Activated CD4-positive, alpha-beta memory T cell treated with anti-CD3 and anti-CD28 coated beads for 36 hours (primary cell): ENCODE results near the gene FOCAD. TPM values are rescaled to one million over a fixed set of nuclear protein-coding genes. Genes with fewer than 3 reads are reported as not detected.

Experiments used
- CTCF ChIA-PET: fragments of 350-600 bp; sonication (Branson Sonifier 250); formaldehyde crosslinking; loops from one replicate; lab custom pipeline; 2021; ENCODE audit warnings: antibody characterized with exemption, inconsistent platforms; lab: Charles Lee
- POLR2A ChIA-PET: fragments of 350-600 bp; sonication (Branson Sonifier 250); formaldehyde crosslinking; loops from one replicate; lab custom pipeline; 2021; ENCODE audit warnings: antibody characterized with exemption; lab: Charles Lee
- DNase-seq: peaks from one replicate; pipeline ENCODE4 v3.0.0-alpha.2; 2020
- H3K27ac Mint-ChIP-seq: one replicate; pipeline ENCODE4 v1.8.0; 2021; ENCODE audit warnings: mixed read lengths
- H3K27me3 Mint-ChIP-seq: one replicate; pipeline ENCODE4 v1.8.0; 2021; ENCODE audit warnings: mixed read lengths
- H3K36me3 Mint-ChIP-seq: one replicate; pipeline ENCODE4 v1.8.0; 2021; ENCODE audit warnings: mixed read lengths
- H3K4me1 Mint-ChIP-seq: one replicate; pipeline ENCODE4 v1.8.0; 2021; ENCODE audit warnings: low read depth, mixed read lengths
- H3K4me3 Mint-ChIP-seq: one replicate; pipeline ENCODE4 v1.8.0; 2021; ENCODE audit warnings: mild to moderate bottlenecking, mixed read lengths
- H3K9me3 Mint-ChIP-seq: one replicate; pipeline ENCODE4 v1.8.0; 2021; ENCODE audit warnings: mixed read lengths
- intact Hi-C: fragments of 100-400 bp; cut with micrococcal nuclease; formaldehyde crosslinking; loops from one replicate; pipeline ENCODE4 v1.15.1; 2023
- total RNA-seq, 2 experiments: library from RNA; stranded (reverse); gene quantifications; one replicate each; pipeline ENCODE4 v1.2.3, GENCODE V29; 2021

FOCAD gene
- total RNA-seq, 2 experiments from 2014 or later, result 35.4 to 37.1 TPM

GRCh38 chr9:20987521-20987920, 303.5 kb downstream of the FOCAD start:
- Mint-ChIP-seq H3K27me3 (no peaks in the 10 kb centered on the region), H3K4me1 (no peaks in the 10 kb centered on the region), H3K36me3 (peaks cover 46% of the 10 kb centered on the region), H3K4me3 (no peak overlapping the region), H3K9me3 (no peaks in the 10 kb centered on the region), H3K27ac (no peak overlapping the region)
- POLR2A ChIA-PET, result no interaction called here
- intact Hi-C loops, result no loop called here
- no peak for DNase-seq
- CTCF ChIA-PET, result no interaction called here

GRCh38 chr9:20988061-20988460, 304.0 kb downstream of the FOCAD start:
- ChIA-PET POLR2A (no interaction called here), CTCF (no interaction called here)
- intact Hi-C loops, result no loop called here
- no peaks in the 10 kb centered on the region for H3K4me1 Mint-ChIP-seq
- no peaks in the 10 kb centered on the region for H3K27me3 Mint-ChIP-seq
- H3K9me3 Mint-ChIP-seq, result no peaks in the 10 kb centered on the region
- no peak overlapping the region for H3K4me3 Mint-ChIP-seq
- DNase-seq, result no peak
- peaks cover 42% of the 10 kb centered on the region for H3K36me3 Mint-ChIP-seq
- H3K27ac Mint-ChIP-seq, result no peak overlapping the region

- no peaks in the 10 kb centered on the region for H3K9me3 Mint-ChIP-seq
- H3K36me3 Mint-ChIP-seq, result peaks cover 44% of the 10 kb centered on the region
- intact Hi-C loops, result no loop called here
- ChIA-PET POLR2A (no interaction called here), CTCF (no interaction called here)
- DNase-seq, result no peak
- no peaks in the 10 kb centered on the region for H3K4me1 Mint-ChIP-seq
- H3K27ac Mint-ChIP-seq, result no peak overlapping the region
- H3K4me3 Mint-ChIP-seq, result no peak overlapping the region
- no peaks in the 10 kb centered on the region for H3K27me3 Mint-ChIP-seq
Observed at GRCh38 chr9:20988671-20989315, 304.7 kb downstream of the FOCAD start.

GRCh38 chr9:20989923-20990341, 305.9 kb downstream of the FOCAD start:
- H3K4me1 Mint-ChIP-seq, result peaks cover 3% of the 10 kb centered on the region
- intact Hi-C loops, result no loop called here
- H3K27ac Mint-ChIP-seq, result no peak overlapping the region
- DNase-seq, result no peak
- POLR2A ChIA-PET, result no interaction called here
- no peaks in the 10 kb centered on the region for H3K27me3 Mint-ChIP-seq
- H3K4me3 Mint-ChIP-seq, result no peak overlapping the region
- H3K9me3 Mint-ChIP-seq, result no peaks in the 10 kb centered on the region
- CTCF ChIA-PET, result no interaction called here
- peaks cover 49% of the 10 kb centered on the region for H3K36me3 Mint-ChIP-seq

- POLR2A ChIA-PET, result no interaction called here
- Mint-ChIP-seq H3K27me3 (no peaks in the 10 kb centered on the region), H3K27ac (no peak overlapping the region), H3K4me1 (peaks cover 7% of the 10 kb centered on the region), H3K9me3 (no peaks in the 10 kb centered on the region), H3K36me3 (peaks cover 57% of the 10 kb centered on the region), H3K4me3 (no peak overlapping the region)
- no peak for DNase-seq
- CTCF ChIA-PET, result no interaction called here
- intact Hi-C loops, result no loop called here
Observed at GRCh38 chr9:20990867-20991266, 306.8 kb downstream of the FOCAD start.

GRCh38 chr9:20994486-20994885, 310.4 kb downstream of the FOCAD start:
- POLR2A ChIA-PET, result no interaction called here
- Mint-ChIP-seq H3K36me3 (peaks cover 46% of the 10 kb centered on the region), H3K9me3 (no peaks in the 10 kb centered on the region)

GRCh38 chr9:20995616-20996015, 311.6 kb downstream of the FOCAD start:
- Mint-ChIP-seq H3K27ac (no peak overlapping the region), H3K27me3 (no peaks in the 10 kb centered on the region), H3K36me3 (peaks cover 41% of the 10 kb centered on the region), H3K4me3 (no peak overlapping the region), H3K9me3 (peaks cover 2% of the 10 kb centered on the region), H3K4me1 (peaks cover 29% of the 10 kb centered on the region)
- ChIA-PET POLR2A (interaction anchor here (0.6 kb wide), 1 partner anchor 195 kb away, joined by 4 read pairs; no protein-coding TSS in a partner anchor), CTCF (no interaction called here)
- DNase-seq, result no peak
- intact Hi-C loops, result loop anchor here (5.0 kb wide), 1 partner anchor 638 kb away; no protein-coding TSS in a partner anchor

More at GRCh38 chr9:20994486-20994885, 310.4 kb downstream of the FOCAD start:
- CTCF ChIA-PET, result no interaction called here
- no peaks in the 10 kb centered on the region for H3K27me3 Mint-ChIP-seq
- no peak overlapping the region for H3K4me3 Mint-ChIP-seq
- H3K4me1 Mint-ChIP-seq, result peaks cover 29% of the 10 kb centered on the region
- H3K27ac Mint-ChIP-seq, result no peak overlapping the region
- intact Hi-C loops, result no loop called here
- no peak for DNase-seq

- peaks cover 12% of the 10 kb centered on the region for H3K9me3 Mint-ChIP-seq
- CTCF ChIA-PET, result no interaction called here
- no peaks in the 10 kb centered on the region for H3K27me3 Mint-ChIP-seq
- no peak overlapping the region for H3K27ac Mint-ChIP-seq
- POLR2A ChIA-PET, result interaction anchor here (0.9 to 1.3 kb wide), 3 partner anchors 11 to 374 kb away, joined by 3 to 9 read pairs (median 5); partner anchors contain the start of genes HACD4 and MLLT3
- no peak overlapping the region for H3K4me3 Mint-ChIP-seq
- DNase-seq, result no peak
- intact Hi-C loops, result loop anchor here (1.0 to 5.0 kb wide), 2 partner anchors 33 to 640 kb away; no protein-coding TSS in a partner anchor
- peaks cover 39% of the 10 kb centered on the region for H3K4me1 Mint-ChIP-seq
- peaks cover 38% of the 10 kb centered on the region for H3K36me3 Mint-ChIP-seq
Observed at GRCh38 chr9:20996809-20997208, 312.8 kb downstream of the FOCAD start.

GRCh38 chr9:20997503-20998076, 313.5 kb downstream of the FOCAD start:
- DNase-seq, result peak; percentile 17
- H3K36me3 Mint-ChIP-seq, result peaks cover 33% of the 10 kb centered on the region
- peak overlapping the region; percentile 49 for H3K27ac Mint-ChIP-seq
- peaks cover 46% of the 10 kb centered on the region for H3K4me1 Mint-ChIP-seq
- no peak overlapping the region for H3K4me3 Mint-ChIP-seq
- CTCF ChIA-PET, result no interaction called here
- peaks cover 12% of the 10 kb centered on the region for H3K9me3 Mint-ChIP-seq
- H3K27me3 Mint-ChIP-seq, result no peaks in the 10 kb centered on the region
- intact Hi-C loops, result loop anchor here (1.0 to 5.0 kb wide), 2 partner anchors 33 to 640 kb away; no protein-coding TSS in a partner anchor
- POLR2A ChIA-PET, result interaction anchor here (0.9 to 1.3 kb wide), 3 partner anchors 10 to 375 kb away, joined by 3 to 9 read pairs (median 5); partner anchors contain the start of genes HACD4 and MLLT3

GRCh38 chr9:21001581-21001980, 317.5 kb downstream of the FOCAD start:
- POLR2A ChIA-PET, result interaction anchor here (0.6 kb wide), 1 partner anchor 29 kb away, joined by 5 read pairs; no protein-coding TSS in a partner anchor
- H3K4me1 Mint-ChIP-seq, result peaks cover 33% of the 10 kb centered on the region
- peaks cover 32% of the 10 kb centered on the region for H3K36me3 Mint-ChIP-seq
- DNase-seq, result no peak
- no peak overlapping the region for H3K4me3 Mint-ChIP-seq
- CTCF ChIA-PET, result no interaction called here
- H3K9me3 Mint-ChIP-seq, result peaks cover 12% of the 10 kb centered on the region
- H3K27me3 Mint-ChIP-seq, result no peaks in the 10 kb centered on the region
- peak overlapping the region; percentile 47 for H3K27ac Mint-ChIP-seq
- intact Hi-C loops, result loop anchor here (1.0 to 2.0 kb wide), 2 partner anchors 27 to 379 kb away; partner anchors contain the start of gene MLLT3

GRCh38 chr9:21002040-21002439, 318.0 kb downstream of the FOCAD start:
- no peak overlapping the region for H3K4me3 Mint-ChIP-seq
- H3K9me3 Mint-ChIP-seq, result peaks cover 12% of the 10 kb centered on the region
- CTCF ChIA-PET, result no interaction called here
- peaks cover 28% of the 10 kb centered on the region for H3K4me1 Mint-ChIP-seq
- intact Hi-C loops, result no loop called here
- POLR2A ChIA-PET, result no interaction called here
- H3K27ac Mint-ChIP-seq, result no peak overlapping the region
- peaks cover 37% of the 10 kb centered on the region for H3K36me3 Mint-ChIP-seq
- no peaks in the 10 kb centered on the region for H3K27me3 Mint-ChIP-seq
- DNase-seq, result no peak

- H3K27ac Mint-ChIP-seq, result no peak overlapping the region
- no peaks in the 10 kb centered on the region for H3K27me3 Mint-ChIP-seq
- peaks cover 4% of the 10 kb centered on the region for H3K4me1 Mint-ChIP-seq
- H3K36me3 Mint-ChIP-seq, result peaks cover 29% of the 10 kb centered on the region
- H3K4me3 Mint-ChIP-seq, result no peak overlapping the region
- CTCF ChIA-PET, result no interaction called here
- DNase-seq, result no peak
- intact Hi-C loops, result no loop called here
- POLR2A ChIA-PET, result no interaction called here
- no peaks in the 10 kb centered on the region for H3K9me3 Mint-ChIP-seq
Observed at GRCh38 chr9:21015129-21015815, 331.2 kb downstream of the FOCAD start.
